CD4-positive, alpha-beta T cell (primary cell): ENCODE results near the gene FRMD3. TPM values are rescaled to one million over a fixed set of nuclear protein-coding genes. Genes with fewer than 3 reads are reported as not detected.

ENCODE experiments used
- ATAC-seq: fragments of 200-7000 bp; cut with Tn5 transposase; one replicate; pipeline ENCODE4 v1.10.0; 2022; ENCODE audit warnings: mild to moderate bottlenecking; ENCODE audit not compliant: poor library complexity
- CTCF ChIA-PET: fragments of 350-600 bp; sonication (Branson Sonifier 250); formaldehyde crosslinking; loops from one replicate; lab custom pipeline; 2021; ENCODE audit warnings: antibody characterized with exemption, inconsistent platforms; lab: Charles Lee
- POLR2A ChIA-PET: fragments of 350-600 bp; sonication (Branson Sonifier 250); formaldehyde crosslinking; loops from one replicate; lab custom pipeline; 2021; ENCODE audit warnings: antibody characterized with exemption, inconsistent platforms; lab: Charles Lee
- DNase-seq, 14 experiments: peaks; one replicate each; pipeline ENCODE4 v3.0.0-alpha.2; 2013 to 2020; ENCODE audit warnings: mixed read lengths in 2 of 14
- H3K27ac ChIP-seq, 2 donors: one replicate each; pipeline versions ENCODE4 v1.5.1 to v1.7.0; 2013; ENCODE audit warnings: low read length in 2 of 2, low read depth in 1 of 2, mild to moderate bottlenecking in 1 of 2
- H3K27me3 ChIP-seq, 2 experiments: 1 replicate in 1 of 2; 2 replicates in 1 of 2; pipeline versions ENCODE4 v1.6.1 to v1.7.0; 2013; ENCODE audit warnings: low read length in 2 of 2, control low read depth in 1 of 2, mild to moderate bottlenecking in 1 of 2, moderate library complexity in 1 of 2; ENCODE audit not compliant: insufficient read depth in 2 of 2, control insufficient read depth in 1 of 2
- H3K36me3 ChIP-seq: one replicate; pipeline ENCODE4 v1.6.1; 2013; ENCODE audit warnings: low read length, control low read depth; ENCODE audit not compliant: insufficient read depth
- H3K4me1 ChIP-seq: one replicate; pipeline ENCODE4 v1.6.1; 2013; ENCODE audit warnings: low read length, control low read depth; ENCODE audit not compliant: insufficient read depth
- H3K4me3 ChIP-seq: one replicate; pipeline ENCODE4 v1.5.1; 2013; ENCODE audit warnings: mild to moderate bottlenecking, low read length, moderate library complexity
- H3K9me3 ChIP-seq, 2 experiments: 1 replicate in 1 of 2; 2 replicates in 1 of 2; pipeline versions ENCODE4 v1.6.1 to v1.7.0; 2013; ENCODE audit warnings: low read length in 2 of 2, mild to moderate bottlenecking in 2 of 2, control low read depth in 1 of 2, moderate library complexity in 1 of 2; ENCODE audit not compliant: control insufficient read depth in 1 of 2, insufficient read depth in 1 of 2
- H3K27ac Mint-ChIP-seq: one replicate; pipeline ENCODE4 v1.8.0; 2020; ENCODE audit warnings: mixed read lengths
- H3K27me3 Mint-ChIP-seq: one replicate; pipeline ENCODE4 v1.8.0; 2021; ENCODE audit warnings: mixed read lengths
- H3K36me3 Mint-ChIP-seq: one replicate; pipeline ENCODE4 v1.8.0; 2021; ENCODE audit warnings: low read depth, mixed read lengths
- H3K4me1 Mint-ChIP-seq: one replicate; pipeline ENCODE4 v1.8.0; 2021; ENCODE audit warnings: low read depth, mixed read lengths
- H3K4me3 Mint-ChIP-seq: one replicate; pipeline ENCODE4 v1.8.0; 2020; ENCODE audit warnings: mild to moderate bottlenecking, mixed read lengths
- H3K9me3 Mint-ChIP-seq: one replicate; pipeline ENCODE4 v1.8.0; 2020; ENCODE audit warnings: mixed read lengths
- CTCF ChIP-seq: fragments of 200-600 bp; IDR thresholded peaks from one replicate; pipeline ENCODE4 v1.8.0; 2022; ENCODE audit warnings: antibody characterized with exemption, mild to moderate bottlenecking
- intact Hi-C, 2 experiments: fragments of 100-400 bp; cut with DNase I in 1 of 2; cut with micrococcal nuclease in 1 of 2; formaldehyde crosslinking; loops; one replicate each; pipeline versions ENCODE4 v1.15.1 to v1.9.0; 2023 to 2025; cut with DNase I, micrococcal nuclease
- total RNA-seq, 174 experiments: library from RNA in 2 of 174; stranded (reverse) in 2 of 174; gene quantifications; one replicate each; pipeline ENCODE4 v1.2.3 and lab custom pipeline; 2021 to 2026

Gene FRMD3
- total RNA-seq, 2 experiments from 2014 or later: 0.53 to 1.0 TPM

GRCh38 chr9:83245979-83246659 lies 292.1 kb downstream of the FRMD3 start:
- CTCF ChIA-PET: no interaction called here
- ATAC-seq: no peak
- DNase-seq: no peak
- Mint-ChIP-seq H3K9me3 (no peaks in the 10 kb centered on the region), H3K27ac (no peak overlapping the region), H3K36me3 (no peaks in the 10 kb centered on the region), H3K27me3 (no peaks in the 10 kb centered on the region), H3K4me3 (no peak overlapping the region), H3K4me1 (no peaks in the 10 kb centered on the region)
- H3K36me3 ChIP-seq: no peaks in the 10 kb centered on the region
- H3K4me1 ChIP-seq: no peaks in the 10 kb centered on the region
- POLR2A ChIA-PET: no interaction called here
- no peak overlapping the region for H3K27ac ChIP-seq
- H3K4me3 ChIP-seq: no peak overlapping the region
- intact Hi-C loops: no loop called here
- no peak for TF ChIP-seq CTCF
- no peaks in the 10 kb centered on the region for H3K27me3 ChIP-seq
- peaks cover 0 to 1% of the 10 kb centered on the region in 2 experiments for H3K9me3 ChIP-seq

- no peak for ATAC-seq
- Mint-ChIP-seq H3K4me1 (no peaks in the 10 kb centered on the region), H3K36me3 (no peaks in the 10 kb centered on the region), H3K27ac (no peak overlapping the region), H3K27me3 (no peaks in the 10 kb centered on the region), H3K9me3 (no peaks in the 10 kb centered on the region), H3K4me3 (no peak overlapping the region)
- Histone ChIP-seq H3K9me3 (no peaks in the 10 kb centered on the region), H3K27me3 (no peaks in the 10 kb centered on the region), H3K4me3 (no peak overlapping the region), H3K27ac (no peak overlapping the region), H3K4me1 (no peaks in the 10 kb centered on the region), H3K36me3 (no peaks in the 10 kb centered on the region)
- TF ChIP-seq CTCF: no peak
- intact Hi-C loops: no loop called here
- ChIA-PET CTCF (no interaction called here), POLR2A (no interaction called here)
- DNase-seq: no peak
Observed at GRCh38 chr9:83242066-83242465, 296.1 kb downstream of the FRMD3 start.

- CTCF ChIA-PET: no interaction called here
- Mint-ChIP-seq H3K27me3 (no peaks in the 10 kb centered on the region), H3K4me1 (no peaks in the 10 kb centered on the region)
Observed at GRCh38 chr9:83240671-83241070, 297.5 kb downstream of the FRMD3 start.

More at GRCh38 chr9:83240671-83241070, 297.5 kb downstream of the FRMD3 start:
- no peaks in the 10 kb centered on the region for H3K9me3 ChIP-seq
- no peak for ATAC-seq
- POLR2A ChIA-PET: no interaction called here
- no peaks in the 10 kb centered on the region for H3K27me3 ChIP-seq
- intact Hi-C loops: no loop called here
- no peaks in the 10 kb centered on the region for H3K4me1 ChIP-seq
- Mint-ChIP-seq H3K9me3 (no peaks in the 10 kb centered on the region), H3K36me3 (no peaks in the 10 kb centered on the region), H3K27ac (no peak overlapping the region), H3K4me3 (no peak overlapping the region)
- DNase-seq: no peak
- H3K27ac ChIP-seq: no peak overlapping the region
- TF ChIP-seq CTCF: no peak
- no peaks in the 10 kb centered on the region for H3K36me3 ChIP-seq
- H3K4me3 ChIP-seq: no peak overlapping the region
